GM12878 (cell line): ENCODE data around the gene RIN2. TPM values are rescaled to one million over a fixed set of nuclear protein-coding genes. Genes with fewer than 3 reads are reported as not detected.

Experiments
- ATAC-seq: fragments of 200-7000 bp; cut with Tn5 transposase; 3 replicates; pipeline ENCODE4 v1.9.1; 2020; ENCODE audit warnings: mild to moderate bottlenecking, moderate library complexity
- BruUV-seq: library from RNA; stranded (reverse); fragments of 400-500 nt; replicated peaks from 2 replicates; lab custom pipeline; 2021; lab: Mats Ljungman, UMichigan
- CTCF ChIA-PET: fragments of 300-600 bp; sonication (Branson Sonifier 250); formaldehyde crosslinking; extraction: SDS; loops from one replicate; lab custom pipeline; 2021; ENCODE audit warnings: inconsistent platforms; lab: Yijun Ruan, JAX
- POLR2A ChIA-PET: fragments of 350-600 bp; formaldehyde crosslinking; extraction: SDS; loops from one replicate; lab custom pipeline; 2021; ENCODE audit warnings: inconsistent platforms; lab: Charles Lee
- RAD21 ChIA-PET: fragments of 300-600 bp; sonication (Branson Sonifier 250); formaldehyde crosslinking; loops from one replicate; lab custom pipeline; 2023; ENCODE audit warnings: antibody characterized with exemption; ENCODE audit not compliant: unreplicated experiment; lab: Charles Lee
- SMC1A ChIA-PET: fragments of 300-600 bp; sonication (Branson Sonifier 250); formaldehyde crosslinking; loops from one replicate; lab custom pipeline; 2023; ENCODE audit not compliant: unreplicated experiment, uncharacterized antibody; lab: Charles Lee
- DNase-seq: peaks from one replicate; pipeline ENCODE4 v3.0.0-alpha.2; 2011; ENCODE audit warnings: low read depth, low spot score
- FAIRE-seq: peaks from 3 replicates; lab custom pipeline; 2011; peaks lifted over from hg19 to GRCh38; lab: Jason Lieb, UNC
- H2AFZ ChIP-seq: 2 replicates; pipeline ENCODE4 v1.6.0; 2011; ENCODE audit warnings: low read depth, low read length, control low read depth; ENCODE audit not compliant: control insufficient read depth
- H3K27ac ChIP-seq: 2 replicates; pipeline ENCODE4 v1.5.1; 2011; ENCODE audit warnings: control low read depth; ENCODE audit not compliant: control insufficient read depth, insufficient read depth
- H3K27me3 ChIP-seq, 2 experiments: replicated peaks in 1 of 2; 2 replicates each; pipeline versions ENCODE4 v1.6.0 to v1.6.1; 2011; ENCODE audit warnings: low read length in 1 of 2; ENCODE audit not compliant: control insufficient read depth in 2 of 2, insufficient read depth in 2 of 2
- H3K36me3 ChIP-seq, 2 experiments: 2 replicates each; pipeline ENCODE4 v1.5.1; 2011; ENCODE audit warnings: low read length in 1 of 2; ENCODE audit not compliant: control insufficient read depth in 2 of 2, insufficient read depth in 2 of 2
- H3K4me1 ChIP-seq: 2 replicates; pipeline ENCODE4 v1.6.1; 2011; ENCODE audit warnings: mild to moderate bottlenecking, low read length, moderate library complexity, mixed read lengths; ENCODE audit not compliant: control insufficient read depth, insufficient read depth
- H3K4me2 ChIP-seq: 2 replicates; pipeline ENCODE4 v1.6.0; 2011; ENCODE audit warnings: control low read depth; ENCODE audit not compliant: control insufficient read depth, insufficient read depth
- H3K4me3 ChIP-seq: fragments of 200-600 bp; sonication (generic); 2 replicates; pipeline ENCODE4 v1.5.1; 2016
- H3K79me2 ChIP-seq: 2 replicates; pipeline ENCODE4 v1.6.0; 2011; ENCODE audit warnings: low read length; ENCODE audit not compliant: control insufficient read depth, insufficient read depth
- H3K9ac ChIP-seq: 2 replicates; pipeline ENCODE4 v1.8.0; 2011; ENCODE audit warnings: low read length, control low read depth, mixed read lengths; ENCODE audit not compliant: control insufficient read depth, insufficient read depth
- H3K9me3 ChIP-seq: replicated peaks from 3 replicates; pipeline ENCODE4 v1.5.1; 2011; ENCODE audit warnings: mild to moderate bottlenecking, low read length; ENCODE audit not compliant: control insufficient read depth, insufficient read depth
- H4K20me1 ChIP-seq: 2 replicates; pipeline ENCODE4 v1.6.0; 2011; ENCODE audit not compliant: control insufficient read depth, insufficient read depth
- ETV6 ChIP-seq, 2 experiments: fragments of 450-650 bp in 1 of 2; IDR thresholded peaks in 1 of 2; conservative IDR thresholded peaks in 1 of 2; 2 replicates each; pipeline ENCODE4 v1.6.1; 2014; ENCODE audit warnings: antibody characterized with exemption in 1 of 2, borderline replicate concordance in 1 of 2, low read depth in 1 of 2, mild to moderate bottlenecking in 1 of 2, moderate library complexity in 1 of 2
- FOXM1 ChIP-seq: IDR thresholded peaks from 2 replicates; pipeline ENCODE4 v1.6.1; 2012; ENCODE audit warnings: low read depth, mild to moderate bottlenecking, inconsistent platforms, low read length, moderate library complexity
- IKZF2 ChIP-seq, 2 experiments: fragments of 450-650 bp; IDR thresholded peaks; 2 replicates each; pipeline ENCODE4 v1.6.1; 2017; ENCODE audit warnings: mild to moderate bottlenecking in 2 of 2, moderate library complexity in 2 of 2
- NFXL1 ChIP-seq: fragments of 450-650 bp; IDR thresholded peaks from 2 replicates; pipeline ENCODE4 v1.6.1; 2017; ENCODE audit warnings: antibody characterized with exemption, mild to moderate bottlenecking, borderline replicate concordance
- NRF1 ChIP-seq: conservative IDR thresholded peaks from 2 replicates; pipeline ENCODE4 v1.6.1; 2011; ENCODE audit warnings: mild to moderate bottlenecking, low read depth, low read length, improper control_type of control experiment
- PML ChIP-seq: IDR thresholded peaks from 2 replicates; pipeline ENCODE4 v1.6.1; 2012; ENCODE audit warnings: low read length, inconsistent platforms
- RAD21 ChIP-seq: IDR thresholded peaks from 2 replicates; pipeline ENCODE4 v1.6.1; 2011; ENCODE audit warnings: mild to moderate bottlenecking, low read depth, low read length, moderate library complexity; ENCODE audit not compliant: insufficient read depth
- RCOR1 ChIP-seq: conservative IDR thresholded peaks from 2 replicates; pipeline ENCODE4 v1.6.1; 2012; ENCODE audit warnings: low read depth, low read length, improper control_type of control experiment
- WRNIP1 ChIP-seq: IDR thresholded peaks from 2 replicates; pipeline ENCODE4 v1.6.1; 2011; ENCODE audit warnings: low read depth, low read length, improper control_type of control experiment, borderline replicate concordance
- ZNF274 ChIP-seq: IDR thresholded peaks from one replicate; pipeline ENCODE4 v1.8.0; 2011; ENCODE audit not compliant: insufficient read length, insufficient read depth
- ZNF622 ChIP-seq: fragments of 450-650 bp; IDR thresholded peaks from 2 replicates; pipeline ENCODE4 v1.6.1; 2017; ENCODE audit warnings: mild to moderate bottlenecking, inconsistent platforms
- WGBS: methylation state at CpG from one replicate; pipeline ENCODE4 v1.1.6; 2016; ENCODE audit warnings: low lambda C conversion rate; ENCODE audit not compliant: insufficient replicate concordance, insufficient coverage; ENCODE audit errors: missing lambda C conversion rate; 5-methylcytosine and 5-hydroxymethylcytosine counted together
- in situ Hi-C: fragments of 300-500 bp; cut with MboI; formaldehyde crosslinking; loops from 9 replicates; pipeline ENCODE4 v1.14.3; 2018; ENCODE audit warnings: mixed read lengths
- intact Hi-C: fragments of 100-400 bp; cut with micrococcal nuclease; formaldehyde crosslinking; loops from one replicate; pipeline ENCODE4 v1.14.2; 2022; ENCODE audit not compliant: unreplicated experiment
- polyA plus RNA-seq, 11 experiments: library from polyadenylated mRNA; depleted of rRNA in 4 of 11; unstranded in 6 of 11; stranded (reverse) in 5 of 11; fragments of >200 nt; fragmentation: Nextera tagmentation in 4 of 11; fragmentation: Illumina TruSeq in 1 of 11; extraction: Ambion mirVana in 4 of 11; extraction: Trizol in 1 of 11; gene quantifications; 1 replicate in 1 of 11; 2 replicates in 10 of 11; pipeline versions ENCODE4 v1.2.1 to v1.2.3, GENCODE V29; 2011 to 2016; ENCODE audit warnings: inconsistent platforms in 2 of 11, missing spikeins in 2 of 11, low read depth in 1 of 11
- total RNA-seq, 4 experiments: library from RNA; depleted of rRNA in 3 of 4; stranded (reverse); fragments of >200 nt in 3 of 4; fragmentation: Illumina TruSeq in 1 of 4; extraction: Trizol in 1 of 4; gene quantifications; 2 replicates each; pipeline versions ENCODE4 v1.2.1 to v1.2.3, GENCODE V29; 2013 to 2021
- TF ChIP-seq, protein P1 (sequence below): fragments of 450-650 bp; IDR thresholded peaks from 2 replicates; pipeline ENCODE4 v1.6.1; 2018; ENCODE audit warnings: mild to moderate bottlenecking, low read depth, moderate library complexity; ENCODE audit not compliant: partially characterized antibody
- TF ChIP-seq, protein P2 (sequence below): IDR thresholded peaks from 2 replicates; pipeline ENCODE4 v1.6.1; 2011; ENCODE audit warnings: low read depth, low read length, improper control_type of control experiment, borderline replicate concordance
- TF ChIP-seq, protein P3 (sequence below): fragments of 150-350 bp; IDR thresholded peaks from 2 replicates; pipeline ENCODE4 v1.6.1; 2014; ENCODE audit warnings: mild to moderate bottlenecking, low read depth, low read length
- TF ChIP-seq, protein P4 (sequence below): fragments of 450-650 bp; formaldehyde crosslinking; IDR thresholded peaks from 2 replicates; pipeline ENCODE4 v1.4.0; 2022; ENCODE audit warnings: mild to moderate bottlenecking, moderate library complexity

RIN2 gene
- total and polyA plus RNA-seq, 10 of the 15 experiments (the other 5 are each of a cell fraction or from before 2014, with no cell fraction given): 0.68 to 8.5 (median 4.5) TPM

DNA sequence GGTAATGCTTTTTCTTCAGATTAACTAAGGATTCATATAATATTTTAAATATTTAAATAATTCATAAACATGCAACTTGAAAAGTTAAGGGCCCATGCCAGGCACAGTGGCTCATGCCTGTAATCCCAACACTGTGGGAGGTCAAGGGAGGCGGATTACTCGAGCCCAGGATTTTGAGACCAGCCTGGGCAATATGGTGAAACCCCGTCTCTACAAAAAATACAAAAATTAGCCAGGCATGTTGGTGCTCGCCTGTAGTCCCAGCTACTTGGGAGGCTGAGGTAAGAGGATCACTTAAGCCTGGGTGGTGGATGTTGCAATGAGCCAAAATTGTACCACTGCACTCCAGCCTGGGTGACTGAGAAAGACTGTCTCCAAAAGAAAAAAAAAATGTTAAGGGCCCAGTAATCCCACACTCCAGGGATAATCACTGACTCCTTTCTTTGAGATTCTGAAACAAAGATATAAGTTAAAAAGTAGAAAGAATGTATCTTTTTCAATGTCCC is 7.9 kb upstream of the RIN2 start:
- CTCF ChIA-PET: interaction anchor here (1.5 to 2.1 kb wide), 3 partner anchors 9 to 57 kb away, joined by 7 to 9 read pairs (median 7); no protein-coding TSS in a partner anchor
- DNase-seq (no peak), FAIRE-seq (no peak), ATAC-seq (no peak)
- no peak overlapping the region for H3K27ac ChIP-seq
- BruUV-seq: no TSS peak
- WGBS: 22% methylated on average over 4 of the region's 4 CpGs
- no peaks in the 10 kb centered on the region for H3K36me3 ChIP-seq
- H3K79me2 ChIP-seq: no peaks in the 10 kb centered on the region
- intact Hi-C loops: no loop called here
- no peak overlapping the region for H2AFZ ChIP-seq
- in situ Hi-C loops: no loop called here
- H3K9me3 ChIP-seq: no peaks in the 10 kb centered on the region; the same call in 2 of the 3 replicates
- no peak overlapping the region for H3K4me2 ChIP-seq
- no peak overlapping the region for H3K4me3 ChIP-seq
- no peak overlapping the region for H3K9ac ChIP-seq
- RAD21 ChIA-PET: interaction anchor here (1.2 to 2.0 kb wide), 5 partner anchors 13 to 77 kb away, joined by 4 to 8 read pairs (median 6); no protein-coding TSS in a partner anchor
- POLR2A ChIA-PET: interaction anchor here (0.7 kb wide), 1 partner anchor 41 kb away, joined by 3 read pairs; no protein-coding TSS in a partner anchor
- H3K4me1 ChIP-seq: no peaks in the 10 kb centered on the region
- H4K20me1 ChIP-seq: no peaks in the 10 kb centered on the region
- SMC1A ChIA-PET: interaction anchor here (1.0 to 2.9 kb wide), 7 partner anchors 10 to 57 kb away, joined by 4 to 19 read pairs (median 6); no protein-coding TSS in a partner anchor
- no peaks in the 10 kb centered on the region; a peak in 1 of 4 replicates for H3K27me3 ChIP-seq
- TF ChIP-seq, protein P1, sequence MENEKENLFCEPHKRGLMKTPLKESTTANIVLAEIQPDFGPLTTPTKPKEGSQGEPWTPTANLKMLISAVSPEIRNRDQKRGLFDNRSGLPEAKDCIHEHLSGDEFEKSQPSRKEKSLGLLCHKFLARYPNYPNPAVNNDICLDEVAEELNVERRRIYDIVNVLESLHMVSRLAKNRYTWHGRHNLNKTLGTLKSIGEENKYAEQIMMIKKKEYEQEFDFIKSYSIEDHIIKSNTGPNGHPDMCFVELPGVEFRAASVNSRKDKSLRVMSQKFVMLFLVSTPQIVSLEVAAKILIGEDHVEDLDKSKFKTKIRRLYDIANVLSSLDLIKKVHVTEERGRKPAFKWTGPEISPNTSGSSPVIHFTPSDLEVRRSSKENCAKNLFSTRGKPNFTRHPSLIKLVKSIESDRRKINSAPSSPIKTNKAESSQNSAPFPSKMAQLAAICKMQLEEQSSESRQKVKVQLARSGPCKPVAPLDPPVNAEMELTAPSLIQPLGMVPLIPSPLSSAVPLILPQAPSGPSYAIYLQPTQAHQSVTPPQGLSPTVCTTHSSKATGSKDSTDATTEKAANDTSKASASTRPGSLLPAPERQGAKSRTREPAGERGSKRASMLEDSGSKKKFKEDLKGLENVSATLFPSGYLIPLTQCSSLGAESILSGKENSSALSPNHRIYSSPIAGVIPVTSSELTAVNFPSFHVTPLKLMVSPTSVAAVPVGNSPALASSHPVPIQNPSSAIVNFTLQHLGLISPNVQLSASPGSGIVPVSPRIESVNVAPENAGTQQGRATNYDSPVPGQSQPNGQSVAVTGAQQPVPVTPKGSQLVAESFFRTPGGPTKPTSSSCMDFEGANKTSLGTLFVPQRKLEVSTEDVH: no peak
- TF ChIP-seq PML: no peak
- no peak for TF ChIP-seq IKZF2 (IDR thresholded peaks at IDR 0.05)
- TF ChIP-seq NFXL1: no peak
- TF ChIP-seq, protein P2, sequence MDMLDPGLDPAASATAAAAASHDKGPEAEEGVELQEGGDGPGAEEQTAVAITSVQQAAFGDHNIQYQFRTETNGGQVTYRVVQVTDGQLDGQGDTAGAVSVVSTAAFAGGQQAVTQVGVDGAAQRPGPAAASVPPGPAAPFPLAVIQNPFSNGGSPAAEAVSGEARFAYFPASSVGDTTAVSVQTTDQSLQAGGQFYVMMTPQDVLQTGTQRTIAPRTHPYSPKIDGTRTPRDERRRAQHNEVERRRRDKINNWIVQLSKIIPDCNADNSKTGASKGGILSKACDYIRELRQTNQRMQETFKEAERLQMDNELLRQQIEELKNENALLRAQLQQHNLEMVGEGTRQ: no peak
- TF ChIP-seq, protein P3, sequence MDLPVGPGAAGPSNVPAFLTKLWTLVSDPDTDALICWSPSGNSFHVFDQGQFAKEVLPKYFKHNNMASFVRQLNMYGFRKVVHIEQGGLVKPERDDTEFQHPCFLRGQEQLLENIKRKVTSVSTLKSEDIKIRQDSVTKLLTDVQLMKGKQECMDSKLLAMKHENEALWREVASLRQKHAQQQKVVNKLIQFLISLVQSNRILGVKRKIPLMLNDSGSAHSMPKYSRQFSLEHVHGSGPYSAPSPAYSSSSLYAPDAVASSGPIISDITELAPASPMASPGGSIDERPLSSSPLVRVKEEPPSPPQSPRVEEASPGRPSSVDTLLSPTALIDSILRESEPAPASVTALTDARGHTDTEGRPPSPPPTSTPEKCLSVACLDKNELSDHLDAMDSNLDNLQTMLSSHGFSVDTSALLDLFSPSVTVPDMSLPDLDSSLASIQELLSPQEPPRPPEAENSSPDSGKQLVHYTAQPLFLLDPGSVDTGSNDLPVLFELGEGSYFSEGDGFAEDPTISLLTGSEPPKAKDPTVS: no peak
- no peak for TF ChIP-seq NRF1
- TF ChIP-seq ZNF274: no peak
- TF ChIP-seq RAD21: no peak
- TF ChIP-seq ETV6 (conservative IDR thresholded peaks at IDR 0.05 in 1 of 2, IDR thresholded peaks at IDR 0.05 in 1 of 2; ENCODE audit: borderline replicate concordance in 1 of 2, low read depth in 1 of 2): no peak
- TF ChIP-seq, protein P4, sequence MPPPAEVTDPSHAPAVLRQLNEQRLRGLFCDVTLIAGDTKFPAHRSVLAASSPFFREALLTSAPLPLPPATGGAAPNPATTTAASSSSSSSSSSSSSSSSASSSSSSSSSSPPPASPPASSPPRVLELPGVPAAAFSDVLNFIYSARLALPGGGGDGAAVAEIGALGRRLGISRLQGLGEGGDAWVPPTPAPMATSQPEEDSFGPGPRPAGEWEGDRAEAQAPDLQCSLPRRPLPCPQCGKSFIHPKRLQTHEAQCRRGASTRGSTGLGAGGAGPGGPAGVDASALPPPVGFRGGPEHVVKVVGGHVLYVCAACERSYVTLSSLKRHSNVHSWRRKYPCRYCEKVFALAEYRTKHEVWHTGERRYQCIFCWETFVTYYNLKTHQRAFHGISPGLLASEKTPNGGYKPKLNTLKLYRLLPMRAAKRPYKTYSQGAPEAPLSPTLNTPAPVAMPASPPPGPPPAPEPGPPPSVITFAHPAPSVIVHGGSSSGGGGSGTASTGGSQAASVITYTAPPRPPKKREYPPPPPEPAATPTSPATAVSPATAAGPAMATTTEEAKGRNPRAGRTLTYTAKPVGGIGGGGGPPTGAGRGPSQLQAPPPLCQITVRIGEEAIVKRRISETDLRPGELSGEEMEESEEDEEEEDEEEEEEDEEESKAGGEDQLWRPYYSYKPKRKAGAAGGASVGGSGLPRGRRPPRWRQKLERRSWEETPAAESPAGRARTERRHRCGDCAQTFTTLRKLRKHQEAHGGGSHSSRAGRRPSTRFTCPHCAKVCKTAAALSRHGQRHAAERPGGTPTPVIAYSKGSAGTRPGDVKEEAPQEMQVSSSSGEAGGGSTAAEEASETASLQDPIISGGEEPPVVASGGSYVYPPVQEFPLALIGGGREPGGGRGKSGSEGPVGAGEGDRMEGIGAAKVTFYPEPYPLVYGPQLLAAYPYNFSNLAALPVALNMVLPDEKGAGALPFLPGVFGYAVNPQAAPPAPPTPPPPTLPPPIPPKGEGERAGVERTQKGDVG (CRISPR knock-in tag): no peak
- TF ChIP-seq RCOR1: no peak
- no peak for TF ChIP-seq FOXM1
- TF ChIP-seq ZNF622: no peak
- TF ChIP-seq WRNIP1: no peak
